ENCODE data around the gene SLC5A9. TPM values are rescaled to one million over a fixed set of nuclear protein-coding genes. Genes with fewer than 3 reads are reported as not detected.

SLC5A9 gene
- total and polyA plus RNA-seq, 2 of the 13 experiments (the other 11 are each of a cell fraction or from before 2014, with no cell fraction given): 42.0 to 65.0 TPM

DNA sequence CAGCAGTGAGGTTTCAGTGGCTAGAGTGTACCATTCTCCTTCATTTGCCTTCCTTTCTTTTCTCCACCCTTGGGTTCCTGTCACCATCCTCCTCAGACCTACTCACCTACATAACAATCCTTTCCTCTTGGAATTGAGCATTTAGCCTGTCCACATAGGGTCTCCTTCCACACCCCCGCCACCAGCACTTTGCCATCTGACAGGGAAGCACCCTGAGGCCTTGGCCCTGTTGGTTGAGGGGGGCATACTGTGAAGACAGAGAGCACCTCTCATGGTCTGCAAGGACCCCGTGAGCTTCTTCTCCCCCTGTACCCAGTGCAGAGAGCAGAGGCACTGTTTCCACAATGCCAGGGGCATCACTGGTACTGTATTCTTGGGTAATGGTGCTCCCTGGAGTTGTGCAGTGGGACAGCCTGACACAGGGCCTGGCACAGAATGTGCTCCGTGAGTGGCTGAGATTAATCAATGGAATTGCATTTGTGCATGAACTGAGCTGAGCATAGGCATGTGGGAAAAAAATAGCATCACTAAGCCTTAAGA, 14.9 kb upstream of the SLC5A9 start:
- intact Hi-C loops (cut with micrococcal nuclease; ENCODE audit: unreplicated experiment) (no loop called here), in situ Hi-C loops (cut with HindIII; ENCODE audit: extremely low pct_ligation_motif_present, low pct_unique_long_range_greater_than_20kb) (no loop called here)
- Histone ChIP-seq H3K9ac (ENCODE audit: insufficient read depth, low read depth, low read length) (no peak overlapping the region), H3K4me3 (replicated peaks in 1 of 3; ENCODE audit: insufficient read depth in 1 of 3, low read depth in 2 of 3, low read length in 3 of 3) (no peak overlapping the region), H3K36me3 (replicated peaks in 1 of 2; ENCODE audit: control insufficient read depth in 1 of 2, insufficient read depth in 2 of 2, low read length in 2 of 2) (no peaks in the 10 kb centered on the region), H3K9me3 (ENCODE audit: low read length) (no peaks in the 10 kb centered on the region), H3K4me1 (ENCODE audit: insufficient read depth, low read length) (no peaks in the 10 kb centered on the region), H4K20me1 (ENCODE audit: insufficient read depth, low read length) (no peaks in the 10 kb centered on the region), H3K27ac (ENCODE audit: extremely low read length, insufficient read depth, low read length) (no peak overlapping the region), H3K79me2 (ENCODE audit: insufficient read depth, low read length) (no peaks in the 10 kb centered on the region), H3K4me2 (ENCODE audit: low read depth, low read length) (no peak overlapping the region), H3K27me3 (ENCODE audit: control insufficient read depth in 1 of 2, insufficient read depth in 2 of 2, low read length in 2 of 2) (peaks cover 0 to 5% of the 10 kb centered on the region in 2 experiments; a peak in 1 of 5 replicates), H2AFZ (ENCODE audit: low read length) (no peak overlapping the region)
- CTCF ChIA-PET (ENCODE audit: low intra/inter-chr PET ratio, low total read pairs): no interaction called here
- POLR2A ChIA-PET: no interaction called here
- 41% methylated on average over 2 of the region's 3 CpGs for WGBS (ENCODE audit: low lambda C conversion rate)
- no peak for FAIRE-seq
- no peak for DNase-seq (ENCODE audit: low spot score)
- ATAC-seq: no peak
- BruUV-seq (replicated peaks): no TSS peak
- TF ChIP-seq SP140L (CRISPR knock-in tag; IDR thresholded peaks at IDR 0.05; ENCODE audit: borderline replicate concordance) (no peak), ZNF670 (CRISPR knock-in tag; IDR thresholded peaks at IDR 0.05; ENCODE audit: borderline replicate concordance) (no peak), RXRA (CRISPR knock-in tag; IDR thresholded peaks at IDR 0.05) (no peak), ARNT2 (CRISPR knock-in tag; IDR thresholded peaks at IDR 0.05; ENCODE audit: low read depth) (no peak), SP4 (CRISPR knock-in tag; IDR thresholded peaks at IDR 0.05) (no peak), GATAD2A (CRISPR knock-in tag; IDR thresholded peaks at IDR 0.05) (no peak), SRSF9 (IDR thresholded peaks at IDR 0.05; ENCODE audit: borderline replicate concordance, insufficient read depth, low read depth, low read length, poor library complexity, severe bottlenecking) (no peak), TCF7L2 (IDR thresholded peaks at IDR 0.05; ENCODE audit: low read depth, low read length) (no peak), ZNF782 (CRISPR knock-in tag; IDR thresholded peaks at IDR 0.05; ENCODE audit: borderline replicate concordance) (no peak), MYC (CRISPR knock-in tag; IDR thresholded peaks at IDR 0.05; ENCODE audit: borderline replicate concordance) (no peak), THAP11 (CRISPR knock-in tag; IDR thresholded peaks at IDR 0.05) (no peak), SIN3B (IDR thresholded peaks at IDR 0.05; ENCODE audit: low read length) (no peak), ZNF570 (CRISPR knock-in tag; IDR thresholded peaks at IDR 0.05; ENCODE audit: borderline replicate concordance) (no peak)
- TF ChIP-seq, protein P1, sequence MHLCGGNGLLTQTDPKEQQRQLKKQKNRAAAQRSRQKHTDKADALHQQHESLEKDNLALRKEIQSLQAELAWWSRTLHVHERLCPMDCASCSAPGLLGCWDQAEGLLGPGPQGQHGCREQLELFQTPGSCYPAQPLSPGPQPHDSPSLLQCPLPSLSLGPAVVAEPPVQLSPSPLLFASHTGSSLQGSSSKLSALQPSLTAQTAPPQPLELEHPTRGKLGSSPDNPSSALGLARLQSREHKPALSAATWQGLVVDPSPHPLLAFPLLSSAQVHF (CRISPR knock-in tag; IDR thresholded peaks at IDR 0.05): no peak
- TF ChIP-seq, protein P2, sequence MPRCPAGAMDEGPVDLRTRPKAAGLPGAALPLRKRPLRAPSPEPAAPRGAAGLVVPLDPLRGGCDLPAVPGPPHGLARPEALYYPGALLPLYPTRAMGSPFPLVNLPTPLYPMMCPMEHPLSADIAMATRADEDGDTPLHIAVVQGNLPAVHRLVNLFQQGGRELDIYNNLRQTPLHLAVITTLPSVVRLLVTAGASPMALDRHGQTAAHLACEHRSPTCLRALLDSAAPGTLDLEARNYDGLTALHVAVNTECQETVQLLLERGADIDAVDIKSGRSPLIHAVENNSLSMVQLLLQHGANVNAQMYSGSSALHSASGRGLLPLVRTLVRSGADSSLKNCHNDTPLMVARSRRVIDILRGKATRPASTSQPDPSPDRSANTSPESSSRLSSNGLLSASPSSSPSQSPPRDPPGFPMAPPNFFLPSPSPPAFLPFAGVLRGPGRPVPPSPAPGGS (CRISPR knock-in tag; IDR thresholded peaks at IDR 0.05): no peak
- TF ChIP-seq, protein P3, sequence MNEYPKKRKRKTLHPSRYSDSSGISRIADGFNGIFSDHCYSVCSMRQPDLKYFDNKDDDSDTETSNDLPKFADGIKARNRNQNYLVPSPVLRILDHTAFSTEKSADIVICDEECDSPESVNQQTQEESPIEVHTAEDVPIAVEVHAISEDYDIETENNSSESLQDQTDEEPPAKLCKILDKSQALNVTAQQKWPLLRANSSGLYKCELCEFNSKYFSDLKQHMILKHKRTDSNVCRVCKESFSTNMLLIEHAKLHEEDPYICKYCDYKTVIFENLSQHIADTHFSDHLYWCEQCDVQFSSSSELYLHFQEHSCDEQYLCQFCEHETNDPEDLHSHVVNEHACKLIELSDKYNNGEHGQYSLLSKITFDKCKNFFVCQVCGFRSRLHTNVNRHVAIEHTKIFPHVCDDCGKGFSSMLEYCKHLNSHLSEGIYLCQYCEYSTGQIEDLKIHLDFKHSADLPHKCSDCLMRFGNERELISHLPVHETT (CRISPR knock-in tag; conservative IDR thresholded peaks at IDR 0.05): no peak
- TF ChIP-seq, protein P4, sequence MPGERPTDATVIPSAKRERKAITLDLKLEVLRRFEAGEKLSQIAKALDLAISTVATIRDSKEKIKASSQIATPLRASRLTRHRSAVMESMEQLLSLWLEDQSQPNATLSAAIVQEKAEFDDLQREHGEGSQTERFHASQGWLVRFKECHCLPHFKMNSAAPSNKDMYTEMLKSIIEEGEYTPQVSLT (CRISPR knock-in tag; IDR thresholded peaks at IDR 0.05; ENCODE audit: borderline replicate concordance, low read depth): no peak
- TF ChIP-seq, protein P5, sequence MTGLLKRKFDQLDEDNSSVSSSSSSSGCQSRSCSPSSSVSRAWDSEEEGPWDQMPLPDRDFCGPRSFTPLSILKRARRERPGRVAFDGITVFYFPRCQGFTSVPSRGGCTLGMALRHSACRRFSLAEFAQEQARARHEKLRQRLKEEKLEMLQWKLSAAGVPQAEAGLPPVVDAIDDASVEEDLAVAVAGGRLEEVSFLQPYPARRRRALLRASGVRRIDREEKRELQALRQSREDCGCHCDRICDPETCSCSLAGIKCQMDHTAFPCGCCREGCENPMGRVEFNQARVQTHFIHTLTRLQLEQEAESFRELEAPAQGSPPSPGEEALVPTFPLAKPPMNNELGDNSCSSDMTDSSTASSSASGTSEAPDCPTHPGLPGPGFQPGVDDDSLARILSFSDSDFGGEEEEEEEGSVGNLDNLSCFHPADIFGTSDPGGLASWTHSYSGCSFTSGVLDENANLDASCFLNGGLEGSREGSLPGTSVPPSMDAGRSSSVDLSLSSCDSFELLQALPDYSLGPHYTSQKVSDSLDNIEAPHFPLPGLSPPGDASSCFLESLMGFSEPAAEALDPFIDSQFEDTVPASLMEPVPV (CRISPR knock-in tag; IDR thresholded peaks at IDR 0.05): no peak
